Measurements from ENCODE around the gene MACF1. TPM values are rescaled to one million over a fixed set of nuclear protein-coding genes. Genes with fewer than 3 reads are reported as not detected.
A peak's percentile ranks its signal among the peaks of the same experiment; 100 is the strongest.

The MACF1 gene
- total and polyA plus RNA-seq, 8 donors = 358 to 484 (median 440) TPM

- DNase-seq = peak; percentile 64 to 85 (median 73)
- peak overlapping the region; percentile 1 to 92 for H3K27ac ChIP-seq
- peak overlapping the region in 1 of 2 donors; percentile 8 for H3K4me3 ChIP-seq
- TF ChIP-seq CTCF (IDR thresholded peaks at IDR 0.05) = peak; percentile 39 to 61
- intact Hi-C loops (cut with DNase I) = no loop called here
- peaks cover 0 to 18% of the 10 kb centered on the region in 2 donors for H3K36me3 ChIP-seq
- peak; percentile 27 for ATAC-seq
- no peaks in the 10 kb centered on the region for H3K9me3 ChIP-seq
- H3K4me1 ChIP-seq = peaks cover 50 to 81% of the 10 kb centered on the region in 2 donors
- no peaks in the 10 kb centered on the region for H3K27me3 ChIP-seq
Measured at GRCh38 chr1:39410915-39411436, 206.5 kb downstream of the MACF1 start.

GRCh38 chr1:39411526-39412478 is 207.3 kb downstream of the MACF1 start:
- TF ChIP-seq CTCF (IDR thresholded peaks at IDR 0.05) = no peak
- H3K36me3 ChIP-seq = peaks cover 0 to 18% of the 10 kb centered on the region in 2 donors
- intact Hi-C loops (cut with DNase I) = no loop called here
- H3K27ac ChIP-seq = peak overlapping the region in 1 of 2 donors; percentile 92
- ATAC-seq = no peak
- H3K4me3 ChIP-seq = peak overlapping the region in 1 of 2 donors; percentile 8
- H3K9me3 ChIP-seq = no peaks in the 10 kb centered on the region
- peaks cover 44 to 78% of the 10 kb centered on the region in 2 donors for H3K4me1 ChIP-seq
- H3K27me3 ChIP-seq = no peaks in the 10 kb centered on the region
- DNase-seq = no peak

- no peak for TF ChIP-seq CTCF (IDR thresholded peaks at IDR 0.05)
- H3K27me3 ChIP-seq = no peaks in the 10 kb centered on the region
- peaks cover 0 to 18% of the 10 kb centered on the region in 2 donors for H3K36me3 ChIP-seq
- H3K4me1 ChIP-seq = peaks cover 35 to 75% of the 10 kb centered on the region in 2 donors
- DNase-seq = no peak
- no peak overlapping the region for H3K27ac ChIP-seq
- ATAC-seq = no peak
- intact Hi-C loops (cut with DNase I) = no loop called here
- H3K9me3 ChIP-seq = no peaks in the 10 kb centered on the region
- no peak overlapping the region for H3K4me3 ChIP-seq
Measured at GRCh38 chr1:39412892-39413291, 208.4 kb downstream of the MACF1 start.

- Histone ChIP-seq H3K4me3 (no peak overlapping the region), H3K36me3 (peaks cover 0 to 18% of the 10 kb centered on the region in 2 donors), H3K27ac (no peak overlapping the region), H3K4me1 (peaks cover 33 to 80% of the 10 kb centered on the region in 2 donors), H3K27me3 (no peaks in the 10 kb centered on the region), H3K9me3 (no peaks in the 10 kb centered on the region)
- intact Hi-C loops (cut with DNase I) = no loop called here
- no peak for TF ChIP-seq CTCF (IDR thresholded peaks at IDR 0.05)
- peak in 1 of 4 donors; percentile 61 for DNase-seq
- ATAC-seq = no peak
Measured at GRCh38 chr1:39413902-39414528, 209.5 kb downstream of the MACF1 start.

- Histone ChIP-seq H3K36me3 (peaks cover 0 to 18% of the 10 kb centered on the region in 2 donors), H3K27me3 (no peaks in the 10 kb centered on the region), H3K27ac (no peak overlapping the region), H3K4me3 (no peak overlapping the region), H3K9me3 (no peaks in the 10 kb centered on the region), H3K4me1 (peaks cover 26 to 67% of the 10 kb centered on the region in 2 donors)
- TF ChIP-seq CTCF (IDR thresholded peaks at IDR 0.05) = no peak
- DNase-seq (no peak), ATAC-seq (no peak)
- intact Hi-C loops (cut with DNase I) = no loop called here
Measured at GRCh38 chr1:39415553-39415952, 211.1 kb downstream of the MACF1 start.

Measured in left lung (tissue), 10 donors.